Kidney epithelial cell (primary cell): ENCODE measurements around the gene PALLD. TPM values are rescaled to one million over a fixed set of nuclear protein-coding genes. Genes with fewer than 3 reads are reported as not detected.

Source experiments
- DNase-seq: peaks from one replicate; pipeline ENCODE4 v3.0.0-alpha.2; 2010; ENCODE audit warnings: low read depth
- H3K27me3 ChIP-seq: 2 replicates; pipeline ENCODE4 v1.6.0; 2011; ENCODE audit warnings: low read length; ENCODE audit not compliant: control insufficient read depth, insufficient read depth
- H3K36me3 ChIP-seq: 2 replicates; pipeline ENCODE4 v1.5.1; 2011; ENCODE audit warnings: low read length; ENCODE audit not compliant: control insufficient read depth, insufficient read depth
- H3K4me3 ChIP-seq: 2 replicates; pipeline ENCODE4 v1.5.1; 2011; ENCODE audit warnings: low read depth, mild to moderate bottlenecking, control low read depth, low read length
- CTCF ChIP-seq: IDR thresholded peaks from 2 replicates; pipeline ENCODE4 v1.5.1; 2011; ENCODE audit warnings: mild to moderate bottlenecking, moderate library complexity, low read length, control low read depth, inconsistent platforms; ENCODE audit not compliant: insufficient read depth, poor library complexity, severe bottlenecking
- total RNA-seq: library from RNA; depleted of rRNA; stranded (reverse); fragments of >200 nt; gene quantifications from 2 replicates; pipeline ENCODE4 v1.2.3, GENCODE V29; 2015

PALLD gene
- total RNA-seq, 1 donor from 2014 or later, result 77.4 TPM

- Histone ChIP-seq H3K27me3 (no peaks in the 10 kb centered on the region), H3K4me3 (no peak overlapping the region), H3K36me3 (no peaks in the 10 kb centered on the region)
- DNase-seq, result no peak
- TF ChIP-seq CTCF, result no peak
Observed at GRCh38 chr4:168817370-168817769, 320.5 kb downstream of the PALLD start.

- Histone ChIP-seq H3K36me3 (no peaks in the 10 kb centered on the region), H3K27me3 (no peaks in the 10 kb centered on the region), H3K4me3 (no peak overlapping the region)
- no peak for DNase-seq
- no peak for TF ChIP-seq CTCF
Observed at GRCh38 chr4:168822481-168822880, 325.6 kb downstream of the PALLD start.

- Histone ChIP-seq H3K36me3 (no peaks in the 10 kb centered on the region), H3K4me3 (no peak overlapping the region), H3K27me3 (no peaks in the 10 kb centered on the region)
- no peak for TF ChIP-seq CTCF
- no peak for DNase-seq
Observed at GRCh38 chr4:168825975-168826374, 329.1 kb downstream of the PALLD start.

- H3K27me3 ChIP-seq, result no peaks in the 10 kb centered on the region
- TF ChIP-seq CTCF, result no peak
- DNase-seq, result no peak
- no peak overlapping the region for H3K4me3 ChIP-seq
- H3K36me3 ChIP-seq, result no peaks in the 10 kb centered on the region
Observed at GRCh38 chr4:168826620-168827019, 329.8 kb downstream of the PALLD start.

GRCh38 chr4:168830777-168831512 lies 334.1 kb downstream of the PALLD start:
- TF ChIP-seq CTCF, result no peak
- Histone ChIP-seq H3K27me3 (no peaks in the 10 kb centered on the region), H3K4me3 (no peak overlapping the region), H3K36me3 (no peaks in the 10 kb centered on the region)
- no peak for DNase-seq

GRCh38 chr4:168831585-168831918 lies 334.7 kb downstream of the PALLD start:
- Histone ChIP-seq H3K4me3 (peak overlapping the region; percentile 68), H3K27me3 (no peaks in the 10 kb centered on the region), H3K36me3 (no peaks in the 10 kb centered on the region)
- no peak for DNase-seq
- no peak for TF ChIP-seq CTCF
